ENCODE results near the gene RBPMS2.

The RBPMS2 gene

DNA sequence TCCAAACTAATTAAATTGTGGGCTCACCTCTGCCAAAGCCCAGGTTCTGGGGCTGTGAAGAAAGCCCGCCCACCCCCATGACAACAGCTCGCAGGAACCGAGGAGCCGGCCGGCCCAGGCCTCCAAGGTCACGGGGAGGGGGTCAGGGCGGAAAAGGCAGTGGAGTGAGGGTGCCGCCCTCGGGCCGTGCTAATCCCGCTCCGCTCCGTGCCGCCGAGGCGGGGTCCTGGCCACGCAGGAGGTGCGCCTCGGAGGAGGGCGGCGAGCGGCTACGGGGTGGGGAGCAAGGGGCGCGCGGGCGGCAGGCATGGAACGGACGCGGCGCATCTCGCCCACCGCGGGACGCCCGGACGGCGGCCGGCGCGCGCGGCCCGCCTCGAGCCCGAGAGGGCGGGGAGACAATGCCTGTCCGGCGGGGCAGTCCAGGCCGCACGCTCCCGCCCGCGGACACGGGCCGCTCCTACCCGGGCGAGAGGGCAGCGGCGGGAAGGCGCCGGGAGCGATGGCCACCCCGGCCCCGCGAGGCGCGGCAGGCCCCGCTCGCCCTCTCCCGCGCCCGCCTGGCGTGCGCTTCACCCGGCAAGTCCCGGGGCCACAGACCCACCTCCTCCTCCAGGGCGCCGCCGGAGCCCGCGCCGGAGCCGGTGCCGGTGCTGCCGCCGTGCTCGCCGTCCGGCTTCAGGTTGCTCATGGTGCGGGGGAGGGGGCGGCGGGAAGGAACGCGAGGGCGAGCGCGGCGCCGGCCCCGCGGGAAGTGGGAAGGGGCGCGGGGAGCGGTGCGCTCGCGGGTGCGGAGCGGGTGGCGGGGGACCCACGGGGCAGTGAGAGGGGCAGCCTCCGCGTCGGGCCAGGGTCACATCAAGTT is 528 bp downstream of the RBPMS2 start:
- peak; percentile 52 for ATAC-seq (replicated peaks)
- H3K27ac Mint-ChIP-seq, result no peak overlapping the region

DNA sequence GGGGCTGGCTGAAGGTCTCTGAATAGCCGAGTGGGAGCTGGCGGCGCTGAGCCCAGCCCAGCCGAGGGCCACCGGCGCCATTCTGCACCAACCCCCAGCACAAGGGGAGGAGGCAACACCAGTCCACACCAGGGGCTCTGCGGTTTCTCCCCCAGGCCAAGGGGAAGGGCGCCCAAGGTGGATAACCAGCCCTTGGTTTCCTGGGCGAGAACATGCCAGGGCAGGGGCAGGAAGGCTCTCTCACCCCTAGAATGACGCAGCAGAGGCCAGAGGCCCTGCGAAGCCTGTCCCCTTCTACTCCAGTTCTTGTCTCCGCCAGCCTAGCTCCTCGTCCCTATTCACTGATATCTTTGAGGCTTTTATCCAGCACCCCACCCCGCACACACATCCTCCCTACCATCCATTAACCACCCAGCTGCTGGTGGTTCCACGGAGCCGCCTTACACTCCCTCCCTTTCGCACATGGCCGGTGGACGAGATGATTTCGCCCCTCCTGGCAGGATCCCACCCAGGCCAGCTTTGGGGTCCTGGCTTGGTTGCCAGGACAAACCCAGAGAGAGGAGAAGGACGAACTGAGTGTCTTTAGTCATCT is 1.3 kb downstream of the RBPMS2 start:
- no peak for DNase-seq
- no peaks in the 10 kb centered on the region for H3K9me3 Mint-ChIP-seq
- H3K27me3 Mint-ChIP-seq, result peaks cover 21 to 49% of the 10 kb centered on the region in 2 donors
- H3K27ac Mint-ChIP-seq, result no peak overlapping the region
- peak overlapping the region; percentile 48 to 61 for H3K4me3 Mint-ChIP-seq
- no peak for ATAC-seq (replicated peaks)
- peaks cover 4 to 5% of the 10 kb centered on the region in 2 donors for H3K4me1 Mint-ChIP-seq (ENCODE audit: low read depth in 2 of 2)
- H3K36me3 Mint-ChIP-seq (ENCODE audit: insufficient read depth), result peaks cover 3% of the 10 kb centered on the region

More for the DNA sequence above, 528 bp downstream of the RBPMS2 start:
- H3K27me3 Mint-ChIP-seq, result peaks cover 21 to 49% of the 10 kb centered on the region in 2 donors
- H3K36me3 Mint-ChIP-seq (ENCODE audit: insufficient read depth), result peaks cover 3% of the 10 kb centered on the region
- peaks cover 4 to 5% of the 10 kb centered on the region in 2 donors for H3K4me1 Mint-ChIP-seq (ENCODE audit: low read depth in 2 of 2)
- peak in 1 of 3 experiments; percentile 11 for DNase-seq
- no peaks in the 10 kb centered on the region for H3K9me3 Mint-ChIP-seq
- peak overlapping the region; percentile 48 to 61 for H3K4me3 Mint-ChIP-seq

DNA sequence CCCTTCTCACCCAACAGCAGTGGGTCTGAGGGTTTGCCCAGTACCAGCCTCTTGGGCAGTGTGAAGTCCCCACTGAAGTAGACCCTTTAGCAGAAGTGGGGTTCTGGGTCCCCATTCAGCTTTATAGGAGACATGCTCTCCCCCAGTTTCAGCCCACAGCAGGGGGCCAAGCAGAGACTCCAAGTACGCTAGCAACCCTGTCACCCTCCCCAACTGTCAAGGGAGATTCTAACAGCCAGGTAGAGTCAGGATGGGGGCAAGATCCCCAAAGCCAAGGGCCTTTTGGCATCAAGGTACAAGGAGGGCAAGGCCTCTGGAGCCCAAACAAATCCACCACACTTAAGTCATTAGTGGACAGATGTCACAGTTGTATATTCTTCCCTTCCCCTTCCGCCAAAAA is 1.8 kb downstream of the RBPMS2 start:
- H3K27ac Mint-ChIP-seq, result no peak overlapping the region
- ATAC-seq (replicated peaks), result no peak
- peaks cover 3% of the 10 kb centered on the region for H3K36me3 Mint-ChIP-seq (ENCODE audit: insufficient read depth)
- peaks cover 21 to 49% of the 10 kb centered on the region in 2 donors for H3K27me3 Mint-ChIP-seq
- H3K4me3 Mint-ChIP-seq, result peak overlapping the region; percentile 48 to 61
- H3K9me3 Mint-ChIP-seq, result no peaks in the 10 kb centered on the region
- no peak for DNase-seq
- H3K4me1 Mint-ChIP-seq (ENCODE audit: low read depth in 2 of 2), result peaks cover 4 to 5% of the 10 kb centered on the region in 2 donors

DNA sequence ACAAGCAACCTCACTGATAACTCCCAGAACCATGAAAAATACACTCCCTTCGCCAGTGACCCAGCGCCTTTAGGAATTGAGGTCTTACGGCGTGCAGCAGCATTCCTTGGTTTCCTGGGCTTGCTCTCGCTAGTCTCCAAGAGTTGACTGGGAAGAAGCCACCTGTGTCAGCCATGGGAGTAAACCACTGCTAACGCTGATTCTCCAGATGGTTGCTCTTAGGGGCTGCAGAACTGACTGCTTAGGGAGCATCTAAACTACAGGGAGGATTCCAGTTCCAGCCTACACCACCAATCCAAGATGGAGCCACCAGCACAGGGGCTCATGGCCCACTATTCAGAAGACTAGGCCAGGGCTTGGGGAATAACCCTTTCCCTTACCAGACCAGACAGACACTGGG is 2.4 kb downstream of the RBPMS2 start:
- Mint-ChIP-seq H3K4me3 (peak overlapping the region; percentile 48 to 61), H3K27me3 (peaks cover 21 to 49% of the 10 kb centered on the region in 2 donors), H3K36me3 (ENCODE audit: insufficient read depth) (peaks cover 3% of the 10 kb centered on the region), H3K4me1 (ENCODE audit: low read depth in 2 of 2) (peaks cover 4 to 6% of the 10 kb centered on the region in 2 donors), H3K9me3 (no peaks in the 10 kb centered on the region), H3K27ac (no peak overlapping the region)
- ATAC-seq (replicated peaks) (no peak), DNase-seq (no peak)

DNA sequence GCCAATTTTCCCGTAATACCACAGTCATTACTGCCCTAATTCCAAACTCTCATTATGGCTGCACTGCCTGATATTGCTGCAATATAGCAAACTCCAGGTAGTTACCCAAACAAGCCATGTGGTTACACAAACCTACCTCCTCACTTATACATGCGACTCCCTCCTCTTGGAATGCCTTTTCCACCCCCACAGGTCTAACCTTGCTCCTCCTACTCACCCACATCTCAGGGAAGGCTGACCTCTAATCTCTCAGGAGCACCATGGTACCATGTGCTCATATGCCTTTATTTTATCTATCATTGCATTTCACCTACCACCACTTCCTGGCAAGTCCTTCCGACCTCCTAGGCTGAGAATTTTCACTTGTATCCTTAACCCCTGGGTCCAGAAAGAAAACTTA is 2.9 kb downstream of the RBPMS2 start:
- ATAC-seq (replicated peaks) (no peak), DNase-seq (no peak)
- H3K4me1 Mint-ChIP-seq (ENCODE audit: low read depth in 2 of 2), result peaks cover 8 to 10% of the 10 kb centered on the region in 2 donors
- no peak overlapping the region for H3K4me3 Mint-ChIP-seq
- H3K27ac Mint-ChIP-seq, result no peak overlapping the region
- H3K27me3 Mint-ChIP-seq, result peaks cover 21 to 46% of the 10 kb centered on the region in 2 donors
- H3K9me3 Mint-ChIP-seq, result no peaks in the 10 kb centered on the region
- peaks cover 3% of the 10 kb centered on the region for H3K36me3 Mint-ChIP-seq (ENCODE audit: insufficient read depth)

DNA sequence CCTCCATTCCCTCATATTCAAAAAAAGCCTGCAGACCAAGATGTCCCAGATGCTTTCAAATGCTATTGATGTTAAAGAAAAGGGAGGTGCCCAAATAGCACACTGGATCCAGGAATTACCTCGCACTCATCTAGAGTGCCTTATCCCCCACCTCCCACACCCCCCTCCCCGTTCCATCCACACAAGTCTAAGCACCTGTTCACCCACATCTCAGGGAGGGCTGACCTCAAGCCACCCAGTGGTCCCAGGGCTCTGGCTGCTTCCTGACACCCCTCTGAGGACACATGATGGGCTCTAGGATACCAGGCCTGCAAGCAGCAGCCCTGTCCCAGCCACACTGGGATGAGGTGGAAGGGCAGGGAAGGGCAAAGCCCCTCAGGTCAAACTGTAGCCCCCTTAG is 4.8 kb downstream of the RBPMS2 start:
- Mint-ChIP-seq H3K27me3 (peaks cover 8 to 27% of the 10 kb centered on the region in 2 donors), H3K4me1 (ENCODE audit: low read depth in 2 of 2) (peaks cover 5 to 8% of the 10 kb centered on the region in 2 donors), H3K36me3 (ENCODE audit: insufficient read depth) (no peaks in the 10 kb centered on the region), H3K4me3 (no peak overlapping the region), H3K27ac (no peak overlapping the region), H3K9me3 (no peaks in the 10 kb centered on the region)
- DNase-seq, result no peak
- ATAC-seq (replicated peaks), result no peak

DNA sequence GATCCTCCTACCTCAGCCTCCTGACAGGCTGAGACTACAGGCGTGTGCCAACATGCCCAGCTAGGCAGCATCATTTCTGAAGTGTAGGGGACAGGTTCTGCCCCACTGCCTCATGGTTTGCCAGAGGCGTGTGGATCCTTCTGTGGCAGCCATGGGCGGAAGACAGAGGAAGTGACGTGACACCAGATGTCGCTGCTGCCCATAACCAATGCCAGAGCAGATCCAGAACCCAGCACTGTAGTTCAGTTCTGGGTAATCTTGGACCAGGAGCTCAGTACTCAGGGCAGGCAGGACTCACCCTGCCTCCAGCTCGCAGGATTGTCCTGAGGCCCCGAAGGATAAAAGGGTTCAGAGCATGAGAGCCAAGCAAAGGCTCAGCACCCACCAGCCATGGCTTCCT is 8.2 kb downstream of the RBPMS2 start:
- no peak overlapping the region for H3K27ac Mint-ChIP-seq
- H3K9me3 Mint-ChIP-seq, result no peaks in the 10 kb centered on the region
- no peaks in the 10 kb centered on the region for H3K36me3 Mint-ChIP-seq (ENCODE audit: insufficient read depth)
- H3K27me3 Mint-ChIP-seq, result peaks cover 0 to 2% of the 10 kb centered on the region in 2 donors
- ATAC-seq (replicated peaks) (no peak), DNase-seq (no peak)
- H3K4me3 Mint-ChIP-seq, result no peak overlapping the region
- H3K4me1 Mint-ChIP-seq (ENCODE audit: low read depth in 2 of 2), result peaks cover 4 to 5% of the 10 kb centered on the region in 2 donors

DNA sequence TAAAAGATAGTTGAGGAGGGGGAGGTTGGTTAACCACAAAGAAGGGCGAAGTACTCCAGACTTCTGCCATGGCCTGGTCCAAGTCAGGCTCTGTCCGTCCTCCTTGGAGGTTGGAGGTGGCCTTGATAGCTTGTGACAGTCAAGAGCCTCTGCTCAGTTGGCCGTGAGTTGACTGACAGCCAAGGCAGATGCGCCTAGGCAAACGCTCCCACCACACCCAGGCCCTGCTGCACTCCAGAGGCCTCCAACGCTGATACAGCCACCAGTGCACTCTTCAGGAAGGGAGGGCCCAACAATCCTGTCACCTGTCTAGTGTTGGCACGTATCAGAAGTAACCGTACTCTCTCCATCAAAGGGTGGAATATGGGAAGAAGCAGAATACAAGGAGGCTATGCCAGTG is 9.3 kb downstream of the RBPMS2 start:
- Mint-ChIP-seq H3K9me3 (no peaks in the 10 kb centered on the region), H3K27ac (no peak overlapping the region), H3K36me3 (ENCODE audit: insufficient read depth) (no peaks in the 10 kb centered on the region), H3K27me3 (no peaks in the 10 kb centered on the region), H3K4me3 (no peak overlapping the region), H3K4me1 (ENCODE audit: low read depth in 2 of 2) (peaks cover 4 to 5% of the 10 kb centered on the region in 2 donors)
- ATAC-seq (replicated peaks) (no peak), DNase-seq (no peak)

DNA sequence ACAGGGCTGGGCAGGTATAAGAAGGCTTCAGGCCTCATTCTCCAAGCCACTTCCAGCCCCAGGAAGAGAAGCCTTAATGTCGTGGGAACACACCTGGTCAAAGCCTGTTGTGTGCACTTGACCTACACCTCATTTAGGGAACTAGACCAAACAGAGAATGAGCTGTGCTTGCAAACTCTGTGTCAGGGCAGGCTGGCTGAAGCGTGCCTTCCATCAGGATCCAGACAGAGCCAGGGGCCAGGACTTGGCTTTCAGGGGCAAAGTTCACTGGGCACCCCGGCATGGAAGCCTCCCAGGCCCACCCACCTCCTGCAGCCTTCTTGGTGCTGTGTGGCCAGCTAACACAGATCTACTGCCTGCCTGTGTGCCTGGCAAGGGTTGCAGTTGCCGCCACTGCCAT is 11.5 kb downstream of the RBPMS2 start:
- H3K4me1 Mint-ChIP-seq (ENCODE audit: low read depth in 2 of 2), result peaks cover 4 to 5% of the 10 kb centered on the region in 2 donors
- no peaks in the 10 kb centered on the region for H3K9me3 Mint-ChIP-seq
- H3K4me3 Mint-ChIP-seq, result no peak overlapping the region
- no peak for DNase-seq
- no peaks in the 10 kb centered on the region for H3K36me3 Mint-ChIP-seq (ENCODE audit: insufficient read depth)
- no peaks in the 10 kb centered on the region for H3K27me3 Mint-ChIP-seq
- H3K27ac Mint-ChIP-seq, result no peak overlapping the region
- no peak for ATAC-seq (replicated peaks)

DNA sequence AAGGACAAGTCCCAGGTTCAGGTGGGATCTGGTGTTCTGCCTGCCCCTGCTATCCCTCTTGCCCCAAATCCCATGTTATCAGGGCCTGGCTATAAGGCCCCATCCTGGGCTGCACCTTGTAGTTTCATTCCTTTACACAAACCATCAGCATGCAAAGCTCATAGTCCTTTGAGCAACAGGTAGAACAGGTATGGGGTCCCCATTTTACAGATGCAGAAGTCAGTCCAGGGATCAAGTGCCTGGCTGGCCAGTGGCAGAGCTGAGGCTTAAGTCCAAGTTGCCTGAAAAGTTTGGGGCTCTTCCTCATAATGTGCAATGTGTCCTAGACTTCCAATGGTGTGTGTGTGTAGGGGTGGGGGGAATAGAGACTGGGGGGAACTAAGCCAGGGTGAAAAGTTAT is 11.9 kb downstream of the RBPMS2 start:
- Mint-ChIP-seq H3K9me3 (no peaks in the 10 kb centered on the region), H3K27me3 (peaks cover 0 to under 1% of the 10 kb centered on the region in 2 donors), H3K4me1 (ENCODE audit: low read depth in 2 of 2) (peaks cover 4 to 5% of the 10 kb centered on the region in 2 donors), H3K36me3 (ENCODE audit: insufficient read depth) (no peaks in the 10 kb centered on the region), H3K27ac (no peak overlapping the region), H3K4me3 (no peak overlapping the region)
- DNase-seq (no peak), ATAC-seq (replicated peaks) (no peak)

DNA sequence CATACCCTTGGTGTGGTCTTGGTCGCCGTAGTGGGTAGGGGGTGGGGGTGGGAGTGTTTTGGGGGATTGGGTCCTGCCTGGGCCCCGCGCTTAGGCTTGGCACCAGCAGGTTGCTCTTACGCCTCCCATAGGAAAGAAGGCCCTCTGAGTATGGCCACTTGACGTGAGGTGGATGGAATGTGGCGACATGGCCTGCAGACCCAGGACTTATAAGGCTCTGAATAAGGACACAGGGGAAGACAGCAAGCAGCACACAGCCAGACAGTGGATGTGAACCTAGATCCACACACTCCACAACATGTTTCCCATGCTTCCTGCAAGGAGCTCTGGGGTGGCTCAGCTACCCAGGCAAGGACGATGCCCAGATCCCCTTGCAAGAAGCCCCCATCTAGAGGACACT is 12.4 kb downstream of the RBPMS2 start:
- no peak overlapping the region for H3K4me3 Mint-ChIP-seq
- DNase-seq (no peak), ATAC-seq (replicated peaks) (no peak)
- H3K9me3 Mint-ChIP-seq, result no peaks in the 10 kb centered on the region
- H3K36me3 Mint-ChIP-seq (ENCODE audit: insufficient read depth), result no peaks in the 10 kb centered on the region
- H3K27me3 Mint-ChIP-seq, result peaks cover 0 to 5% of the 10 kb centered on the region in 2 donors
- H3K27ac Mint-ChIP-seq, result no peak overlapping the region
- H3K4me1 Mint-ChIP-seq (ENCODE audit: low read depth in 2 of 2), result peaks cover 4% of the 10 kb centered on the region in 2 donors

DNA sequence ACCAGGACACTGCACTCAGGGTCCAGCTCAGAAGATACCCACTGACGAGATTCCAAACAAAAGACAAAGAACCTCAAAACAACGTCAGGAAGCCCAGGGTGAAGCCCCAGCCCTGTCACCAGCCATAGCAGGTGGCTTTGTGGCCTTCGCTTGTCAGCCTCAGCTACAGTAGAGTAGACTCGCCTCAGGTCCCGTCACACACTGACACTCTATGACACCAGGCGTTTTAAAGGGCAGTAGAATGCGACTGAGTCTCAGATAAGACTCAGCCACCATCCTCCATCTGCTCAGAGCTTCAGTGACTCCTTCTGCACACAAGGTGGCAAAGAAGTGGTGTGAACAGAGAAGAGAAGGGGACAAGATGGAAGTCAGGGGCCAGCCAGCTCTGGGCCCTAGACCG is 12.8 kb downstream of the RBPMS2 start:
- peaks cover 0 to 8% of the 10 kb centered on the region in 2 donors for H3K27me3 Mint-ChIP-seq
- H3K9me3 Mint-ChIP-seq, result no peaks in the 10 kb centered on the region
- H3K36me3 Mint-ChIP-seq (ENCODE audit: insufficient read depth), result no peaks in the 10 kb centered on the region
- no peak overlapping the region for H3K27ac Mint-ChIP-seq
- no peak for DNase-seq
- no peak for ATAC-seq (replicated peaks)
- H3K4me1 Mint-ChIP-seq (ENCODE audit: low read depth in 2 of 2), result no peaks in the 10 kb centered on the region
- no peak overlapping the region for H3K4me3 Mint-ChIP-seq

DNA sequence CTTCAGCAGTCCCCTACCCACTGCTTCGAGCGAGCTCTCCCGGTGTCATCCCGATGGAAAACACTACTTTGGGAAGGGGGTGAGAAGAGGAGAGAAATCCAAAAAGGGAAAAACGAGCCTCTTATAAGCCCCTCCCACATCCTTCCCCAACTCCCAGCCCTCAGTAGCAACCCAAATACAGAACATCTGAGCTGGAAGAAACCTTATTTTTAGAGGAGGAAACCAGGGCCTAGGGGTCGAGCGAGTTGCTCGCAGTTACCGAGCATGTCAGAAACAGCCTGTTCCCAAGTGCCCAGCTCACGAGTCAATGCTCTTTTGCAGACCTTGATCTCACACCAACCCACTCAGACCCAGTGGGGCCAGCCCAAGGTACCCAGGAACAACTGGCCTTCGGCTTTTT is 14.2 kb downstream of the RBPMS2 start:
- H3K27me3 Mint-ChIP-seq, result peaks cover 0 to 10% of the 10 kb centered on the region in 2 donors
- no peaks in the 10 kb centered on the region for H3K4me1 Mint-ChIP-seq (ENCODE audit: low read depth in 2 of 2)
- no peaks in the 10 kb centered on the region for H3K36me3 Mint-ChIP-seq (ENCODE audit: insufficient read depth)
- no peak overlapping the region for H3K27ac Mint-ChIP-seq
- no peak for ATAC-seq (replicated peaks)
- no peak for DNase-seq
- no peaks in the 10 kb centered on the region for H3K9me3 Mint-ChIP-seq
- H3K4me3 Mint-ChIP-seq, result no peak overlapping the region

DNA sequence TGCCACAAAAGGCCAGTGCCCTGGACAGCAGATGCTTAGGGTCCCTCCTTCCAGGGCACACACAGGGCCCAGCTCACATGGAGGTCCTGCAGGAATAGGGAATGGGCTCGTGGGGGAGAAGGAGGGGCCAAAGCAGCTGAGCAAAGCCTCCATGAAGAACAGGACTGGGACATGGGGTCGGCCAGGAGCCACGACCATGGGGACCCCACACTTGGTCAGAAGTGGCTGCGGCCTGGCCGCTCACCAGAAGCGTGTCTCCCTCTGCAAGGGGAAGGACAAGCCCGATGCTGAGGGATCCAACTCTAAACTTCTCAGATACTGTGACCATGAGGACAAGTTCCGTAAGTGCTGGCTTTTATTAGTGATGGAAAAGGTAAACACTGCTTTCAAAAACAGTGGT is 15.3 kb downstream of the RBPMS2 start:
- DNase-seq (no peak), ATAC-seq (replicated peaks) (no peak)
- Mint-ChIP-seq H3K4me3 (no peak overlapping the region), H3K9me3 (no peaks in the 10 kb centered on the region), H3K27me3 (peaks cover 0 to 21% of the 10 kb centered on the region in 2 donors), H3K27ac (no peak overlapping the region), H3K36me3 (ENCODE audit: insufficient read depth) (no peaks in the 10 kb centered on the region), H3K4me1 (ENCODE audit: low read depth in 2 of 2) (peaks cover 0 to 1% of the 10 kb centered on the region in 2 donors)

Data from effector memory CD8-positive, alpha-beta T cell (primary cell).